Neural cell (in vitro differentiated cells): ENCODE data around the gene FRY. TPM values are rescaled to one million over a fixed set of nuclear protein-coding genes. Genes with fewer than 3 reads are reported as not detected.

Experiments
- H2AFZ ChIP-seq: fragments of 200-600, 300-800 bp; sonication (generic), shearing (Covaris generic); 2 replicates; pipeline ENCODE4 v1.6.0; 2014; ENCODE audit warnings: low read depth, mild to moderate bottlenecking, antibody characterized with exemption, low read length, moderate library complexity
- H3F3A ChIP-seq: fragments of 200-600 bp; shearing (Covaris generic); 2 replicates; pipeline ENCODE4 v1.6.1; 2016; ENCODE audit warnings: mild to moderate bottlenecking, moderate library complexity, mixed read lengths, antibody characterized with exemption, low read length; ENCODE audit not compliant: insufficient read depth, poor library complexity, severe bottlenecking
- H3K27ac ChIP-seq: fragments of 200-600, 300-800 bp; sonication (generic), shearing (Covaris generic); 2 replicates; pipeline ENCODE4 v1.5.1; 2014; ENCODE audit warnings: mild to moderate bottlenecking, low read length, moderate library complexity
- H3K27me3 ChIP-seq: fragments of 300-800, 200-600 bp; sonication (generic), shearing (Covaris generic); 2 replicates; pipeline ENCODE4 v1.6.0; 2014; ENCODE audit warnings: mild to moderate bottlenecking, low read depth, low read length, moderate library complexity; ENCODE audit not compliant: insufficient read depth
- H3K36me3 ChIP-seq: fragments of 300-800, 200-600 bp; sonication (generic), shearing (Covaris generic); 2 replicates; pipeline ENCODE4 v1.5.1; 2014; ENCODE audit warnings: mild to moderate bottlenecking, antibody characterized with exemption, low read length, moderate library complexity; ENCODE audit not compliant: insufficient read depth
- H3K4me2 ChIP-seq: fragments of 300-800, 200-600 bp; sonication (generic), shearing (Covaris generic); 2 replicates; pipeline ENCODE4 v1.6.0; 2014; ENCODE audit warnings: mild to moderate bottlenecking, low read length
- H3K4me3 ChIP-seq: fragments of 300-800, 200-600 bp; sonication (generic), shearing (Covaris generic); 2 replicates; pipeline ENCODE4 v1.5.1; 2014; ENCODE audit warnings: mild to moderate bottlenecking, low read length, moderate library complexity
- H3K79me2 ChIP-seq: fragments of 200-600 bp; shearing (Covaris generic); replicated peaks from 2 replicates; pipeline ENCODE4 v1.6.0; 2014; ENCODE audit warnings: mild to moderate bottlenecking, low read length, moderate library complexity; ENCODE audit not compliant: insufficient read depth
- H3K9ac ChIP-seq: fragments of 300-800, 200-600 bp; sonication (generic), shearing (Covaris generic); 2 replicates; pipeline ENCODE4 v1.6.1; 2016; ENCODE audit warnings: mild to moderate bottlenecking, low read length, mixed read lengths
- H3K9me2 ChIP-seq: fragments of 200-600 bp; shearing (Covaris generic); 2 replicates; pipeline ENCODE4 v1.6.1; 2016; ENCODE audit warnings: mild to moderate bottlenecking, low read length, mixed read lengths; ENCODE audit not compliant: insufficient read depth
- H3K9me3 ChIP-seq: fragments of 200-600, 300-800 bp; sonication (generic), shearing (Covaris generic); 2 replicates; pipeline ENCODE4 v1.6.1; 2016; ENCODE audit warnings: mild to moderate bottlenecking, mixed run types, low read length, moderate library complexity, mixed read lengths
- H4K20me1 ChIP-seq: fragments of 200-600 bp; shearing (Covaris generic); 2 replicates; pipeline ENCODE4 v1.6.1; 2016; ENCODE audit warnings: mild to moderate bottlenecking, mixed run types; ENCODE audit not compliant: insufficient read depth
- EP300 ChIP-seq: fragments of 450-650 bp; conservative IDR thresholded peaks from 2 replicates; pipeline ENCODE4 v1.6.1; 2014; ENCODE audit warnings: antibody characterized with exemption, mild to moderate bottlenecking, moderate library complexity; ENCODE audit not compliant: poor library complexity, severe bottlenecking
- EZH2 ChIP-seq: fragments of 200-600, 300-800 bp; shearing (Covaris generic), sonication (generic); IDR thresholded peaks from 2 replicates; pipeline ENCODE4 v1.6.1; 2014; ENCODE audit warnings: antibody characterized with exemption, low read length, borderline replicate concordance, mild to moderate bottlenecking; ENCODE audit not compliant: insufficient read depth, poor library complexity, severe bottlenecking
- MXI1 ChIP-seq: fragments of 450-650 bp; conservative IDR thresholded peaks from 2 replicates; pipeline ENCODE4 v1.6.1; 2014; ENCODE audit warnings: antibody characterized with exemption, mild to moderate bottlenecking; ENCODE audit not compliant: poor library complexity, severe bottlenecking
- POLR2AphosphoS5 ChIP-seq: IDR thresholded peaks from 2 replicates; pipeline ENCODE4 v1.6.1; 2012
- RAD21 ChIP-seq: fragments of 450-650 bp; conservative IDR thresholded peaks from 2 replicates; pipeline ENCODE4 v1.6.1; 2014; ENCODE audit warnings: antibody characterized with exemption, mild to moderate bottlenecking, moderate library complexity
- SMC3 ChIP-seq: fragments of 450-650 bp; conservative IDR thresholded peaks from 2 replicates; pipeline ENCODE4 v1.6.1; 2014; ENCODE audit warnings: antibody characterized with exemption, mild to moderate bottlenecking, moderate library complexity; ENCODE audit not compliant: poor library complexity
- TAF1 ChIP-seq: IDR thresholded peaks from 2 replicates; pipeline ENCODE4 v1.6.1; 2012; ENCODE audit warnings: low read depth
- polyA plus RNA-seq: library from polyadenylated mRNA; depleted of rRNA; stranded (reverse); fragments of >200 nt; gene quantifications from 2 replicates; pipeline ENCODE4 v1.2.3, GENCODE V29; 2014
- TF ChIP-seq, protein P1 (sequence below): fragments of 450-650 bp; IDR thresholded peaks from 2 replicates; pipeline ENCODE4 v1.5.1; 2014; ENCODE audit warnings: antibody characterized with exemption, mild to moderate bottlenecking, moderate library complexity; ENCODE audit not compliant: poor library complexity, severe bottlenecking
- TF ChIP-seq, protein P2 (sequence below): IDR thresholded peaks from 2 replicates; pipeline ENCODE4 v1.6.1; 2012; ENCODE audit warnings: borderline replicate concordance

FRY gene
- polyA plus RNA-seq, 1 donor from 2014 or later: 49.3 TPM

- Histone ChIP-seq H3K9ac (no peak overlapping the region), H3K27ac (no peak overlapping the region), H4K20me1 (no peaks in the 10 kb centered on the region), H3F3A (no peaks in the 10 kb centered on the region), H3K9me2 (no peaks in the 10 kb centered on the region), H2AFZ (no peak overlapping the region), H3K9me3 (no peaks in the 10 kb centered on the region), H3K4me2 (no peak overlapping the region), H3K36me3 (peaks cover 21% of the 10 kb centered on the region), H3K79me2 (peaks cover 4% of the 10 kb centered on the region), H3K4me3 (no peak overlapping the region), H3K27me3 (no peaks in the 10 kb centered on the region)
- TF ChIP-seq POLR2AphosphoS5 (no peak), EP300 (no peak), EZH2 (no peak), RAD21 (no peak), TAF1 (no peak), SMC3 (no peak), MXI1 (no peak)
- TF ChIP-seq, protein P1, sequence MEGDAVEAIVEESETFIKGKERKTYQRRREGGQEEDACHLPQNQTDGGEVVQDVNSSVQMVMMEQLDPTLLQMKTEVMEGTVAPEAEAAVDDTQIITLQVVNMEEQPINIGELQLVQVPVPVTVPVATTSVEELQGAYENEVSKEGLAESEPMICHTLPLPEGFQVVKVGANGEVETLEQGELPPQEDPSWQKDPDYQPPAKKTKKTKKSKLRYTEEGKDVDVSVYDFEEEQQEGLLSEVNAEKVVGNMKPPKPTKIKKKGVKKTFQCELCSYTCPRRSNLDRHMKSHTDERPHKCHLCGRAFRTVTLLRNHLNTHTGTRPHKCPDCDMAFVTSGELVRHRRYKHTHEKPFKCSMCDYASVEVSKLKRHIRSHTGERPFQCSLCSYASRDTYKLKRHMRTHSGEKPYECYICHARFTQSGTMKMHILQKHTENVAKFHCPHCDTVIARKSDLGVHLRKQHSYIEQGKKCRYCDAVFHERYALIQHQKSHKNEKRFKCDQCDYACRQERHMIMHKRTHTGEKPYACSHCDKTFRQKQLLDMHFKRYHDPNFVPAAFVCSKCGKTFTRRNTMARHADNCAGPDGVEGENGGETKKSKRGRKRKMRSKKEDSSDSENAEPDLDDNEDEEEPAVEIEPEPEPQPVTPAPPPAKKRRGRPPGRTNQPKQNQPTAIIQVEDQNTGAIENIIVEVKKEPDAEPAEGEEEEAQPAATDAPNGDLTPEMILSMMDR: no peak
- TF ChIP-seq, protein P2, sequence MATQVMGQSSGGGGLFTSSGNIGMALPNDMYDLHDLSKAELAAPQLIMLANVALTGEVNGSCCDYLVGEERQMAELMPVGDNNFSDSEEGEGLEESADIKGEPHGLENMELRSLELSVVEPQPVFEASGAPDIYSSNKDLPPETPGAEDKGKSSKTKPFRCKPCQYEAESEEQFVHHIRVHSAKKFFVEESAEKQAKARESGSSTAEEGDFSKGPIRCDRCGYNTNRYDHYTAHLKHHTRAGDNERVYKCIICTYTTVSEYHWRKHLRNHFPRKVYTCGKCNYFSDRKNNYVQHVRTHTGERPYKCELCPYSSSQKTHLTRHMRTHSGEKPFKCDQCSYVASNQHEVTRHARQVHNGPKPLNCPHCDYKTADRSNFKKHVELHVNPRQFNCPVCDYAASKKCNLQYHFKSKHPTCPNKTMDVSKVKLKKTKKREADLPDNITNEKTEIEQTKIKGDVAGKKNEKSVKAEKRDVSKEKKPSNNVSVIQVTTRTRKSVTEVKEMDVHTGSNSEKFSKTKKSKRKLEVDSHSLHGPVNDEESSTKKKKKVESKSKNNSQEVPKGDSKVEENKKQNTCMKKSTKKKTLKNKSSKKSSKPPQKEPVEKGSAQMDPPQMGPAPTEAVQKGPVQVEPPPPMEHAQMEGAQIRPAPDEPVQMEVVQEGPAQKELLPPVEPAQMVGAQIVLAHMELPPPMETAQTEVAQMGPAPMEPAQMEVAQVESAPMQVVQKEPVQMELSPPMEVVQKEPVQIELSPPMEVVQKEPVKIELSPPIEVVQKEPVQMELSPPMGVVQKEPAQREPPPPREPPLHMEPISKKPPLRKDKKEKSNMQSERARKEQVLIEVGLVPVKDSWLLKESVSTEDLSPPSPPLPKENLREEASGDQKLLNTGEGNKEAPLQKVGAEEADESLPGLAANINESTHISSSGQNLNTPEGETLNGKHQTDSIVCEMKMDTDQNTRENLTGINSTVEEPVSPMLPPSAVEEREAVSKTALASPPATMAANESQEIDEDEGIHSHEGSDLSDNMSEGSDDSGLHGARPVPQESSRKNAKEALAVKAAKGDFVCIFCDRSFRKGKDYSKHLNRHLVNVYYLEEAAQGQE: no peak
These were observed 50.0 kb downstream of the FRY start for GRCh38 chr13:32081591-32081990.

GRCh38 chr13:32086366-32086765, 54.8 kb downstream of the FRY start:
- Histone ChIP-seq H3K9me3 (no peaks in the 10 kb centered on the region), H3K9me2 (no peaks in the 10 kb centered on the region), H3K27me3 (no peaks in the 10 kb centered on the region), H3K79me2 (no peaks in the 10 kb centered on the region), H4K20me1 (no peaks in the 10 kb centered on the region), H3F3A (no peaks in the 10 kb centered on the region), H3K4me2 (no peak overlapping the region), H2AFZ (no peak overlapping the region), H3K9ac (no peak overlapping the region), H3K27ac (no peak overlapping the region), H3K36me3 (peaks cover 27% of the 10 kb centered on the region), H3K4me3 (no peak overlapping the region)
- TF ChIP-seq SMC3 (no peak), POLR2AphosphoS5 (no peak), TAF1 (no peak), MXI1 (no peak), EP300 (no peak), RAD21 (no peak), EZH2 (no peak)
- TF ChIP-seq, protein P2: no peak
- TF ChIP-seq, protein P1: no peak
